IMR-90 (cell line): Measurements from ENCODE around the gene DPH7. TPM values are rescaled to one million over a fixed set of nuclear protein-coding genes. Genes with fewer than 3 reads are reported as not detected.

Experiments used
- ATAC-seq: fragments of 200-7000 bp; cut with Tn5 transposase; 2 replicates; pipeline ENCODE4 v1.9.1; 2020; ENCODE audit warnings: low read depth, mild to moderate bottlenecking, moderate library complexity
- BruUV-seq: library from RNA; stranded (reverse); fragments of 400-500 nt; replicated peaks from 2 replicates; lab custom pipeline; 2021; lab: Mats Ljungman, UMichigan
- CTCF ChIA-PET: fragments of 300-600 bp; formaldehyde crosslinking; extraction: SDS; loops from one replicate; lab custom pipeline; 2021; ENCODE audit warnings: antibody characterized with exemption; lab: Yijun Ruan, JAX
- POLR2A ChIA-PET: fragments of 300-600 bp; sonication (Branson Sonifier 250); formaldehyde crosslinking; loops from one replicate; lab custom pipeline; 2022; ENCODE audit warnings: antibody characterized with exemption; ENCODE audit not compliant: unreplicated experiment; lab: Charles Lee
- DNase-seq: peaks from one replicate; pipeline ENCODE4 v3.0.0; 2013
- H2AFZ ChIP-seq: replicated peaks from 2 replicates; pipeline ENCODE3; 2013; ENCODE audit warnings: low read length, mild to moderate bottlenecking; ENCODE audit not compliant: poor library complexity
- H2AK5ac ChIP-seq: 2 replicates; pipeline ENCODE4 v1.6.1; 2013; ENCODE audit warnings: low read depth, low read length, inconsistent platforms
- H2AK9ac ChIP-seq: replicated peaks from 2 replicates; pipeline ENCODE3; 2013; ENCODE audit warnings: mild to moderate bottlenecking, low read depth, low read length, moderate library complexity; ENCODE audit not compliant: poor library complexity
- H2BK120ac ChIP-seq: 2 replicates; pipeline ENCODE4 v1.6.1; 2013; ENCODE audit warnings: low read depth, low read length, inconsistent platforms
- H2BK15ac ChIP-seq: 3 replicates; pipeline ENCODE4 v1.6.1; 2013; ENCODE audit warnings: low read depth, low read length, inconsistent platforms
- H2BK20ac ChIP-seq: 2 replicates; pipeline ENCODE4 v1.6.1; 2013; ENCODE audit warnings: low read depth, mild to moderate bottlenecking, inconsistent platforms, low read length, moderate library complexity
- H2BK5ac ChIP-seq: 2 replicates; pipeline ENCODE4 v1.6.1; 2013; ENCODE audit warnings: mild to moderate bottlenecking, low read depth, low read length, inconsistent platforms; ENCODE audit not compliant: poor library complexity, severe bottlenecking
- H3K14ac ChIP-seq: replicated peaks from 2 replicates; pipeline ENCODE4 v1.6.1; 2013; ENCODE audit warnings: low read depth, low read length, inconsistent platforms
- H3K18ac ChIP-seq: 2 replicates; pipeline ENCODE4 v1.6.1; 2013; ENCODE audit warnings: low read depth, low read length, control low read depth
- H3K23ac ChIP-seq: 2 replicates; pipeline ENCODE4 v1.6.1; 2013; ENCODE audit warnings: low read depth, low read length, inconsistent platforms
- H3K27ac ChIP-seq: 2 replicates; pipeline ENCODE4 v1.5.1; 2013; ENCODE audit warnings: mild to moderate bottlenecking, control low read depth, low read length; ENCODE audit not compliant: insufficient read depth
- H3K27me3 ChIP-seq: 2 replicates; pipeline ENCODE4 v1.6.1; 2013; ENCODE audit warnings: low read length; ENCODE audit not compliant: control insufficient read depth, insufficient read depth
- H3K36me3 ChIP-seq: 2 replicates; pipeline ENCODE4 v1.6.1; 2013; ENCODE audit warnings: low read length, mixed read lengths; ENCODE audit not compliant: control insufficient read depth, insufficient read depth
- H3K4ac ChIP-seq: 2 replicates; pipeline ENCODE4 v1.6.1; 2013; ENCODE audit warnings: low read depth, low read length, inconsistent platforms
- H3K4me1 ChIP-seq: 2 replicates; pipeline ENCODE4 v1.6.1; 2013; ENCODE audit warnings: low read length, mixed read lengths; ENCODE audit not compliant: control insufficient read depth, insufficient read depth
- H3K4me2 ChIP-seq: 2 replicates; pipeline ENCODE4 v1.6.1; 2013; ENCODE audit warnings: low read depth, mild to moderate bottlenecking, control low read depth, low read length, moderate library complexity
- H3K4me3 ChIP-seq: 2 replicates; pipeline ENCODE4 v1.5.1; 2013; ENCODE audit warnings: low read depth, mild to moderate bottlenecking, control low read depth, low read length, moderate library complexity; ENCODE audit not compliant: insufficient read depth
- H3K56ac ChIP-seq: 2 replicates; pipeline ENCODE4 v1.6.1; 2013; ENCODE audit warnings: low read length, inconsistent platforms; ENCODE audit not compliant: insufficient read depth; ENCODE audit errors: extremely low read depth
- H3K79me1 ChIP-seq, 2 experiments: 2 replicates each; pipeline ENCODE4 v1.6.1; 2013; ENCODE audit warnings: low read length in 2 of 2, inconsistent platforms in 1 of 2, low read depth in 1 of 2
- H3K9ac ChIP-seq: 2 replicates; pipeline ENCODE4 v1.6.1; 2013; ENCODE audit warnings: low read depth, low read length, control low read depth
- H3K9me1 ChIP-seq: 2 replicates; pipeline ENCODE4 v1.6.1; 2013; ENCODE audit warnings: low read length, inconsistent platforms; ENCODE audit not compliant: insufficient read depth
- H3K9me3 ChIP-seq: 2 replicates; pipeline ENCODE4 v1.6.1; 2013; ENCODE audit warnings: low read length; ENCODE audit not compliant: control insufficient read depth, insufficient read depth
- H4K20me1 ChIP-seq: 2 replicates; pipeline ENCODE4 v1.6.1; 2013; ENCODE audit warnings: low read length, inconsistent platforms; ENCODE audit not compliant: insufficient read depth
- H4K5ac ChIP-seq: 2 replicates; pipeline ENCODE4 v1.6.1; 2013; ENCODE audit warnings: mild to moderate bottlenecking, low read depth, low read length, control low read depth
- H4K8ac ChIP-seq, 2 experiments: 2 replicates each; pipeline ENCODE4 v1.6.1; 2013; ENCODE audit warnings: low read depth in 2 of 2, low read length in 2 of 2, control low read depth in 1 of 2, inconsistent platforms in 1 of 2
- H4K91ac ChIP-seq: 2 replicates; pipeline ENCODE4 v1.6.1; 2013; ENCODE audit warnings: low read depth, low read length, inconsistent platforms; ENCODE audit not compliant: insufficient read depth
- MAZ ChIP-seq: IDR thresholded peaks from 2 replicates; pipeline ENCODE4 v1.6.1; 2012; ENCODE audit warnings: low read depth, mild to moderate bottlenecking, low read length, improper control_type of control experiment, moderate library complexity, borderline replicate concordance
- NFE2L2 ChIP-seq: fragments of 150-350 bp; IDR thresholded peaks from 2 replicates; pipeline ENCODE4 v1.6.1; 2016; ENCODE audit warnings: low read depth, mild to moderate bottlenecking, low read length
- POLR2A ChIP-seq: IDR thresholded peaks from 2 replicates; pipeline ENCODE4 v1.6.1; 2012; ENCODE audit warnings: mild to moderate bottlenecking, low read depth, low read length
- USF2 ChIP-seq: fragments of 150-350 bp; IDR thresholded peaks from 2 replicates; pipeline ENCODE4 v1.6.1; 2017; ENCODE audit warnings: mild to moderate bottlenecking, antibody characterized with exemption, low read length, low read depth
- WGBS, 2 experiments: methylation state at CpG; one replicate each; pipeline versions ENCODE4 v1.1.5 to v1.1.7; 2013; ENCODE audit warnings: missing lambda C conversion rate in 2 of 2; ENCODE audit not compliant: insufficient read length in 1 of 2; ENCODE audit errors: extremely low coverage in 2 of 2; 5-methylcytosine and 5-hydroxymethylcytosine counted together
- dilution Hi-C: fragments of 300-500 bp; cut with HindIII; formaldehyde crosslinking; loops from one replicate; pipeline ENCODE4 v1.14.3; 2018; ENCODE audit warnings: low sequenced_read_pairs; ENCODE audit not compliant: unreplicated experiment
- in situ Hi-C: fragments of 300-500 bp; cut with MboI; formaldehyde crosslinking; loops from 3 replicates; pipeline ENCODE4 v1.14.3; 2019; ENCODE audit warnings: low sequenced_read_pairs, inconsistent platforms, mixed read lengths
- intact Hi-C: fragments of 100-400 bp; cut with micrococcal nuclease; formaldehyde crosslinking; loops from 2 replicates; pipeline ENCODE4 v1.10.0; 2022
- polyA plus RNA-seq, 3 experiments: library from polyadenylated mRNA; depleted of rRNA; stranded (reverse); fragments of >200 nt; gene quantifications; 2 replicates each; pipeline ENCODE4 v1.2.3, GENCODE V29; 2012; ENCODE audit warnings: low replicate concordance in 1 of 3
- total RNA-seq: library from RNA; depleted of rRNA; stranded (reverse); fragments of >200 nt; gene quantifications from 2 replicates; pipeline ENCODE4 v1.2.3, GENCODE V29; 2012

DPH7 gene
- total and polyA plus RNA-seq, 2 of the 4 experiments (the other 2 are of a cell fraction) = 12.5 to 33.7 TPM

GRCh38 chr9:137558127-137558526 is 20.6 kb downstream of the DPH7 start:
- Histone ChIP-seq H3K4me3 (no peak overlapping the region), H3K4me1 (no peaks in the 10 kb centered on the region), H4K5ac (no peak overlapping the region), H3K4ac (no peak overlapping the region), H3K14ac (no peak overlapping the region), H4K91ac (no peak overlapping the region), H2AFZ (no peak overlapping the region), H2BK5ac (no peak overlapping the region), H2BK15ac (no peak overlapping the region), H4K8ac (no peak overlapping the region), H3K79me1 (peaks cover 4 to 22% of the 10 kb centered on the region in 2 experiments; a peak in 3 of 4 replicates), H3K36me3 (peaks cover 37% of the 10 kb centered on the region), H2BK20ac (no peak overlapping the region), H3K9me3 (no peaks in the 10 kb centered on the region), H3K56ac (no peak overlapping the region), H3K18ac (no peak overlapping the region), H3K27ac (no peak overlapping the region), H3K9ac (no peak overlapping the region), H3K9me1 (no peaks in the 10 kb centered on the region), H2AK9ac (no peak overlapping the region), H3K4me2 (no peak overlapping the region), H4K20me1 (peaks cover 3% of the 10 kb centered on the region; the same call in 1 of the 2 replicates), H3K23ac (no peak overlapping the region), H3K27me3 (no peaks in the 10 kb centered on the region), H2BK120ac (no peak overlapping the region), H2AK5ac (no peak overlapping the region)
- ATAC-seq (no peak), DNase-seq (no peak)
- BruUV-seq = no TSS peak
- in situ Hi-C loops = no loop called here
- ChIA-PET POLR2A (no interaction called here), CTCF (no interaction called here)
- TF ChIP-seq USF2 = no peak
- no peak for TF ChIP-seq MAZ
- TF ChIP-seq NFE2L2 = no peak
- TF ChIP-seq POLR2A = no peak
- dilution Hi-C loops = no loop called here
- intact Hi-C loops = no loop called here
- WGBS, 2 experiments = no CpG with 5 or more reads among the region's 4 CpGs
